Measurements from ENCODE around the gene FRMD4A.
A peak's percentile ranks its signal among the peaks of the same experiment; 100 is the strongest.
"Not testable (repeated sequence)": the region's sequence is repeated elsewhere in the genome, so short reads cannot be mapped to it uniquely, and the experiment has no call there.

The FRMD4A gene

DNA sequence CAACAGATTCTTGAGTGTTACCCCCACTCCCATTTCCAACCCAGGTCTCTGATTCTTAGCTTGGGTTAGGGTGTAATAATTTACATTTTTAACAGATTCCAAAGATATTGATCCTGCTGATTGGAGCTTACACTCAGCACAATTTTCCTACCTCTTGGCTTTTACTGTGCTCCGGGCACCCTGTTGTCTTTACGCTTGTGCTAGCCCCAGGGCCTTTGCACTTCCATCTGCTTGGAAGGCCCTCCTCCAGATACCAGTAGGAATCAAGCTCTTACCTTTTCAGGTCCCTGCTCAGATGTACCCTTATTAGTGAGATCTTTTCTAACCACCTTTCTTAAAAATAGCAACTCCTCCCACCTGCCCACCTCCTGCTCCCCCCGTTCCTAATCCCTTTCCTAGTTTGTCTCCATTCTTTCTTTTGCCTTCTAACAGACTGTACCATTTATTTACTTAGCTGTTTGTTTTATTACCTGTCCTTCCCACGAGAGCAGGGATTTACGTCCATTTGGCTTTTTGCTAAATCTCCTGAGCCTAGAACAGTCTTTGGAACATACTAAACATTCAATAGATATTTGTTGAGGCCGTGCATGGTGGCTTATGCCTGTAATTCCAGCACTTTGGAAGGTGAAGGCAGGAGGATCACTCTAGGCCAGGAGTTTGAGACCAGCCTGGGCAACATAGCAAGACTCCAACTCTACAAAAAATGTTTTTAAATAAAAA, 427.7 kb downstream of the FRMD4A start:
- no peak for DNase-seq

- no peak for DNase-seq
Measured at GRCh38 chr10:13899941-13900340, 430.8 kb downstream of the FRMD4A start.

DNA sequence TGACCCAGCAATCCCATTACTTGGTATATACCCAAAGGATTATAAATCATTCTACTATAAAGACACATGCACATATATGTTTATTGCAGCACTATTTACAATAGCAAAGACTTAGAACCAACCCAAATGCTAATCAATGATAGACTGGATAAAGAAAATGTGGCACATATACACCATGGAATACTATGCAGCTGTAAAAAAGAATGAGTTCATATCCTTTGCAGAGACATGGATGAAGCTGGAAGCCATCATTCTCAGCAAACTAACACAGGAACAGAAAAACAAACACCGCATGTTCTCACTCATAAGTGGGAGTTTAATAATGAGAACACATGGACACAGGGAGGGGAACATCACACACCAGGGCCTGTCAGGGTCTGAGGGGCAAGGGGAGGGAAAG, 434.6 kb downstream of the FRMD4A start:
- not testable (repeated sequence) for DNase-seq

DNA sequence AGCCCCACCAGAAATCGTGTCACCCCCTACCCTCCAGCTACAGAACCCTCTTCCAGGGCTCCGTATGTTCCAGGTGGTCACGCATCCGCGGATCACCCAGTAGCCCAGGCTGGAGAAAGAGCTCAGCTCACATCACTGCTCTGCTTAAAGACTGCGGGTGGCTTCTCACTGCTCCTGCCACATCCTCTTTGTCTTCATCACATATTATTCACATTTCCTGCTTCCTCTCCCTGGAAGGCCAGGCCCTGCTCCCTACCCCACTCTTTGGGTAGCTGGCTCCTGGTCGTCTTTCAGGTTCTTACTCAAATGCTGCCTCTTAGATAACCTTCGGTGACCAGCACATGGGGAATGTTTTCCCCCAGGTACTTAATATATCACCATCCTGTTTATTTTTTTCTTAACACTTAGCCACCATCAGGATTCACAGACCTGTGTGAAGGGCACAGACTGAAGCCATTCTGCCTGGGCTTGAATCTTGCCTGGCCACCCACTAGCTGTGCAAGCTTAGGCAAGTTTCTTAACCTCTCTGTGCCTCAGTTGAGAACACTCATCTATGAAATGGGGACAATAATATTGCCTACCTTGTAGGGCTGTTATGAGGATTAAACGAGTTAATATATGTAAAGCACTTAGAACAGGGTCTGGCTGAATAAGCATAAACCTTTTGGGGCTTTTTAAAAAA, 436.2 kb downstream of the FRMD4A start:
- no peak for DNase-seq

- DNase-seq: no peak
Measured at GRCh38 chr10:13893926-13894325, 436.8 kb downstream of the FRMD4A start.

DNA sequence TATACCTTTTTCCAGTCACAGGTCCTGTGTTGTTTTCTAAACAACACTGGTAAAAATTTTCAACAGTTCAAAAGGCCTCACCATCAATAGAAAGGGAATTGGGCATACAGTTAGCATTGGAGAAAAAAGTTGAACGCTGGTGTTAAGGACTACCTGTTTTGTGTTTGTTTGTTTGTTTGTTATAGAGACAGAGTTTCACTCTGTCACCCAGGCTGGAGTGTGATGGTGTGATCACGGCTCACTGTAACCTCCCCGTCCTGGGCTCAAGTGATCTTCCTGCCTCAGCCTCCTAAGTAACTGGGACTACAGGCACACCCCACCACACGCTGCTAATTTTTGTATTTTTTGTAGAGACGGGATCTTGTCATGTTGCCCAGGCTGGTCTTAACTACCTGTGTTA, 437.9 kb downstream of the FRMD4A start:
- DNase-seq: no peak

- no peak for DNase-seq
Measured at GRCh38 chr10:13892001-13892491, 438.7 kb downstream of the FRMD4A start.

DNA sequence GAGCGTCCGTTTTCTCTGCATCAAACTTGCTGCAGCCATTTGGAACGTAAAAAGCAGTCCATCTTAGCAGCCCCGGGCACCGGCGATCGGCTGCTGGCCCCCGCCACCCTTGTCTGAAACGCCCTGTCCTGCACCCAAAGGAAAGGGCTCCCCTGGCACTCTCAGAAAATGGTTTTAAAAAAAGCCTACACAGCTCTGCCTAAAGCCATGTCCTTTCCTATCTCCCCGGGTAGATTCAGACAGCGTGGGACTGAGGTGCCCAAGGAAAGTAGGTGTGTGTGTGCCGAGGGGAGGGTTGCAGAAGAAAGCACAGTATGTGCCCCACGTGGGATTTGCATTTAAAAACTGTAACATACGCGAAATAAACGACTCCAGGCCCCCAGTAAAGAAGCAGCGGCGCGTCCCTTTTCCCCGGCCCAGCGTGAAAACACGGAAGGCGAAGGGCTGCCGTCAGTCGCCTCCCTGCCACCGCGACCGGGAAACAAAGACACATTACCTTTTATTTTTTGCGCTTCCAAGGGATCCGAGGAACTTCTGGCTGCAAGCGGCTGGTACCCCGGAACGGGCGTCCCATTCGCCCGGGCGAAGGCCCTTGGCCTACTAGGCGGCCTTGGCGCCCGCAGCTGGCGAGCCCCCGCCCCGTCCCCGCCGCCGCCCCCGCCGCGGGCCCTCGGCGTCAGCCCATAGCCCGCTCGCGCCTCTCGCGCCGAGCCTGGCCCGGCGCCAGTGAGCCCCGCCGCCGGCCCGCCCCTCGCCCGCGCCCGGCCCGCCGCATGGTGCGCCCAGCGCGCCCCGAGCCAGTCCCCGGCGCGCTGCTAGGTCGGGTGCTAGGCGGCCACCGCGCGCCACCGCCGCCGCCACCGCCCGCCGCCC, 439.4 kb downstream of the FRMD4A start:
- peak; percentile 17 for DNase-seq

- no peak for DNase-seq
Measured at GRCh38 chr10:13890233-13891127, 440.2 kb downstream of the FRMD4A start.

GRCh38 chr10:13887761-13888160, 443.0 kb downstream of the FRMD4A start:
- DNase-seq: no peak

- DNase-seq: no peak
Measured at GRCh38 chr10:13885238-13885990, 445.3 kb downstream of the FRMD4A start.

GRCh38 chr10:13883636-13884444, 446.9 kb downstream of the FRMD4A start:
- no peak for DNase-seq

DNA sequence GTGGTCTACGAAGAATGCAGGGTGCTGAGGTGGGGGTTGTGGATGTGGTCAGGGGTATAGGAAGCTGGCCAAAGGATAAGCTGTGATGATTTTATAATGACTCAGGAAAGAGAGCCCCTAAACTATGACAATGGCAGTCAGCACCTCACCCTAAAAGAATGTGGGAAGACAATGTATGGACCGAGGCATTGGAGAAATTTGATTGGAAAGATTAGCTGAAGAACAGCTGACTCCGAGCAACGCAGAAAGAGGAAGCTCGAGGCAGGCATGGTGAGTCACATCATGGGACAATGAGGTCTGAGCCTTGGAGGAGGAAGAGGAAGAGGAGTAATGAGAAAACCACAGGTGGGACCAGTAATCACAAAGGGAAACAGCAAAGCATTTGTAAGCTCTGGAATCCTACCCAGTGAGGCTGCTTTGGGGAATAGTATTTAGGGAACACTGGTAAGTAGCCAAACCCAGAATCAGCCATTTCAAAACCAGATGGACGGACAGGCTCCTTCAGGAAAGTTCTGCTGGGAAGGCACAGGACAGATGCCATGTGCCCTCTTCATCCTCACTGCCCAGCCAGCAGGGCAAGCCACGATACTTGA, 448.5 kb downstream of the FRMD4A start:
- no peak for DNase-seq

GRCh38 chr10:13880760-13881159, 450.0 kb downstream of the FRMD4A start:
- no peak for DNase-seq

- no peak for DNase-seq
Measured at GRCh38 chr10:13877154-13877909, 453.4 kb downstream of the FRMD4A start.

DNA sequence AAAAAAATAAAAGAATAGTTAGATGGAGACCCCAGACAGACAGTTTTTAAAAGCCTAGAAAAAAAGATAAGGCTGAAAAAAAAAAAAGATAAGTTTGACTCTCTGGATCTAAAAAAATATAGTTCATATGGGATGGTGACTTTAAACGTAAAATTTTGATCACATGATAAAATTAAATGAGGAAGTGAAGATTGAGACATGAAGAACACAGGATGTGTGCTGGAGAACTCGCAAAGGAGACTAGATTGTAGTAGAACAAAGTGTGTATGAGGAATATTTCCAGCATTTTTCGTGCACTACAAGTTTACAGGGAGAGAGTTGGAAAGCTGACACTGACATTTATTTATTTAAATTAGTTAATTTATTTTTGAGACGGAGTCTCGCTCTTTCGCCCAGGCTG, 457.5 kb downstream of the FRMD4A start:
- DNase-seq: no peak

GRCh38 chr10:13872411-13872810, 458.3 kb downstream of the FRMD4A start:
- DNase-seq: no peak

DNA sequence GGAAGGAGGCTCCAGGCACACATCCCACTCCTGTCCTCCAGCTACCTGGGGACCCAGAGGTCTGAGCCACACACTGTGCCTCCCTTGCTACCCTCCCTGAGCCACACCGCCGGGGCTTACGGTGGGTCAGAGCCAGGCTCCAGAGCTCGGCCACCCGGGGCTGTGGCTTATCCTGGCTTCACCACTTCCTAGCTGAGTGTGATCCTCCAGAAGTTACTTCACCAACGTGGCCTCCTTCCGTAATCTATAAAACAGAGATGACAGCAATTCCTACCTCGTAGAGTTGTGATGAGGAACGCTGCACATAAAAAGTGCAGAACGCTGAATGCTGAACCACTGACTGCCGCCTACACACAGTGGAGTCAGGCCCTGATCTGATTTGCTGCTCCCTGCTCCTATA, 458.9 kb downstream of the FRMD4A start:
- no peak for DNase-seq

DNA sequence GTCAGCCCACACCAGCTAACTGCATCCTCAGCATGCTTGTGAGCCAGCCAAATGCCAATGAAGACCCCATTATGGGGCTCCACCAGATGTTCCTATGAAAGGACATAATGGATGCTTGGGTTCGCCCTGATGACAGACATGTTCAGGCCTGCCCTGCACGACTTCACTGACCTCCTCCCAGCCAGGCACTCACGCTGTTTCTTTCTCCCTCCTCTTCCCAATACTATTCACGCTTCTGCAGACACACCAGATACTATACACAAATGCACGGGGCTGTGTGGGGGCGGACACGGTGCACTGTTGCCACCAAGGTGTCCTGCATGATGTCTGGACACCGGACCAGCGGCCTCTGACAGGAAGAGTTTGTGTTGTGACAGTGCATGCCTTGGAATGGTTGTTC, 459.7 kb downstream of the FRMD4A start:
- DNase-seq: no peak

DNA sequence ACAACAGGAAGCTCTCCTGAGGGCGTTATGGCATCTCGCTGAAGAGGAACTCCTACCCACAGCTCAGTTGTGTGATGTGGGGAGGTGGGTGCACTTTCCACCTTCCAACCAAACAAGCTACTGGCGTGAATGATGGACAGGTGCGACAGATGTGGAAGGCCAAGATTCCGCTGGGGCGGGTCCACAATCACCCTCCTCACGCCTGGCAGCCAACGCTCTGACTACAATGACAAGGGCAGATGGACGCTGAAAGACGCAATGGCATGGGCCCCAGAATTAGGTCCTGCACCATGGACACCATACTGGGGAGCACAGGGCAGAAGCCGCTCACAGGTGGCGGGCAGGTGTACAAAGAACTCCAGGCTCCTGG, 461.4 kb downstream of the FRMD4A start:
- DNase-seq: no peak
